OCI-LY7 (cell line): ENCODE results near the gene TSPO.

Experiments
- CTCF ChIP-seq: fragments of 200-600 bp; sonication (generic); conservative IDR thresholded peaks from 2 replicates; pipeline ENCODE4 v1.5.1; 2014; ENCODE audit warnings: mild to moderate bottlenecking, antibody characterized with exemption, low read length, moderate library complexity, mixed read lengths
- EZH2phosphoT487 ChIP-seq: fragments of 200-600 bp; sonication (generic); IDR thresholded peaks from 2 replicates; pipeline ENCODE4 v1.6.1; 2018; ENCODE audit warnings: low read depth, borderline replicate concordance, mild to moderate bottlenecking, mixed run types, antibody characterized with exemption, low read length, moderate library complexity, mixed read lengths

- TF ChIP-seq CTCF (no peak), EZH2phosphoT487 (no peak)
Observed at GRCh38 chr22:43118024-43118849, 33.1 kb upstream of the TSPO start.
